Iris pigment epithelial cell (primary cell): ENCODE results near the gene MYO5B.

Source experiments
- DNase-seq: peaks from one replicate; pipeline ENCODE4 v3.0.0-alpha.2; 2011; ENCODE audit warnings: low read depth

Gene MYO5B

DNA sequence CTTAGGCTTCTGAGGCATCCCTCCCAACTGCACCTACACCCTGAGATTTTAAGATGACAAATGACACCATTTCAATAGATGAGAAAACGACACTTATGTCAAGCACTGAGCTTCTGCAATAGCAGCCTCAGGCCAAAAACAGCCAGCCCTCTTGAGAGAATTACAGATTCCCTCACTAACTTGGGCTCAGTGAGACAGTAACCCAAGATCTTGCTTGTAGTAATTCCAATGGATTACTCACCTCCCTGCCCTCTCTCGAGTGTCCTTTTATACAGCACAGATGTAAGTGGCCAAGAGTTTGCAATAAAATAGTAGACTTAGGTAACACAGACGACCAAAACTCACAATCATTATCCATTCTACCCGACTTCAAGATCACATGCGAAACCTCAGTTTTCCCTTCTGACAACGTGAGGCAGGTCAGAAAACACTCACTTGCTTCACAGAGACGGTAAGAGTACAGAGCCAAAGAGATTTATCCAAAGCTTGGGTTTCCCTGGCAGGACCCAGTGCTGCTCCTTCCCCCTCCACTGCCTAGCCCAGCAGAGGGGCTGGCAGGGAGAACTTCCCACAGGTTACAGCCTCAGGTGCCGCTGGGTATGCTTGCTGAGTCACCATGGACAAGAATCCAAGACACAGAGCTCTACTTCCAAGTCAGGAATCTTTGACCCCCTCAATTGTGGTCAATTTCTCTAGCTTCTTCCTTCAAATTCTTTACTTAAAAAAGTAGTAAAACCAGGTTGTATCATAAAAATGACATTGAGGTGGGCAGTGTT lies 181.4 kb downstream of the MYO5B start:
- peak; percentile 65 for DNase-seq

DNA sequence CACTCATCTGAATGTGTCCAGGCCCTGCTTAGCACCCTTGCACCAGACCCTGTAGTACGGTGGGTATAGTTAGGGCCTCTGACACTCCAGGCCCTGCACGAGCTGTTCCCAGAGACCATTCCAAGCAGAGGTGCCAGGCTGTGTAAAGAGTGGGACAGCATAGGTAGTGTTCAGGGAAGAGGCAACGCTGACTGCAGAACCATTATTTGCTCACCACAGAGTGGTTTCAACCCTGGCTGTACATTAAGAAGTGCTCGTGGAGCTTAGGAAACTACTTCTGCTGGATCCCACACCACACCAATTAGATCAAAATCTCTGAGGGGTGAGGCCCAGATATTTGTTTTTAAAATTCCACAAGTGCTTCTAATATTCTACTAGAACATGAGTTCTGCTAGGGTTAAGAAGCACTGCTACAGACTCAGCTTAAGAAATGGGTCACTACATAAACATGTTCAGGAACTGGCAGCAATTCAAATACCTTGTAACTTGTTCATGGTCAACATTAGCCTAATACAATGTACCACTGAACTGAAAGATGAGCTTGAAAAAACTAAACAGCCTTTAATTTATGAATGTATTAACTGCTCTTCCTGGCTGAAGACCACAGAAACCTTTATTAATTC lies 183.0 kb downstream of the MYO5B start:
- DNase-seq = peak; percentile 98

DNA sequence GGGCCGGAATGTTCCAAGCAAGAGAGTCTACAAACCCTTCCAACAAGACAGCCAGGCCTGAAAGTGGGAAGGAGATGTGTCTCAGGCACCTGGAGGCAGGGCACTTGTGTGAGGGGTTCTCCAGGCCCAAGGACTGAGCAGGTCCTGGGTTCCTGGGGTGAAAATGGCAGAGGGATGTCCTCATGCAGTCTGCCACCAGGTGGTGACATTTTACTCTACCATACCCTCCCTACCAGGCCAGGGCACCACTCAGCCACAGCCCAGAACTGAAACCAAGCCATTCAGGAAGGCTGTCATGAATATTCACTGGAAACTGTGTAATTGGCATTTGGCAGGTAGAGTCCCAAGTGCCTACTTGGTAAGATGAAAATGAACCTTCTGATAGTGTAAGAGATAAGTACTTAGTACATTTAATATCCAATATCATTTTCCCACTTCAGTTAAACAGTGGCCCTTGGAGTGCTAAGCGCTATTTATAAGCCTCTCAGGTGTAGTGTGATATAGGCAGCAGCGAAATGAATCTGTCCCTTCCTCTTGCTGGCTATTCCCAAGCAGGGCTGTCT lies 185.1 kb downstream of the MYO5B start:
- peak; percentile 45 for DNase-seq

DNA sequence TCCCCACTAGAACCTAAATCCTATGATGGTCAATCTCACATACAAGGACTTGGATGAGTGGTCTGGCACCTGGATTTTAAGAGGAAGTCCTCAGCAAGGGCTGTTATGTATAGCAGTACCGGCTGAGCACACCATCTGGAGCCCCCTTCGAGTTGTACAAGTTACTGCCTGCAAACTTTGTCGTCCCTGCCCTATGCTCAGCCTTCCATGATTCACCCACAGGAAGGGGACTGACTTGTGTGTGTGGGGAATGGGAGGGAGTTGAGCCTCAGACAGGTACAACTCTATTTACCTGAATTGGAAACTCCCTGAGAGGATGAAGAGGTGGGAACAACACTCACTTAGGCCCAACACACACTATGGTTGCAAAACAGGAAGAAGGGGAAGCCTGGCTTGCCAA lies 186.6 kb downstream of the MYO5B start:
- DNase-seq = no peak

DNA sequence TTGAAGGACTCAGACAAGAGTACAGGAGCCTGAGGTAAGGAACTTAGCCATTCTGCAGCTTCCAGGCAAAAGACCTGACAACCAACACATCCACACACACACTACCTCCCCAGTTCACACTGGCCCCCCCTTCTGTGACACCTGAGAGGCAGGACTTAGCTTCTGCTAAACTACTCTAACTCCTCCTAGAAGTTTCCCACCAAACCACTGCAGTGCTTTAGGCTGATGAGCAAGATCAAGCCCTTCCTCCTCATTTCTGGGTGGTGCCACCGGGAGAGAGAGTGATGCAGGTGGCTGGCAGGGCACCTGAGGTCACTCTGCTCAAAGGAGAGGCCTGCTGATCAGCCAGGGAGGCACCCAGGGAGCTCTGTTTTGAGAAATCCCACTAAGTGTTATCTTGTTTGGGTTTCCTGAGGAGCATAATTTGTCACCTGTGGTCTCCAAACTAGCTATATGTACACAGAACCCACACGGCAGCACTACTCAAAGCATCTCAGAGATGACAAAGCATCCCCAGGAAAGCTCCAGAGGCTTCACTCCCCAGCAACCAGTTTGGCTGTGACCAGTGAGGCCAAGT lies 188.4 kb downstream of the MYO5B start:
- DNase-seq = no peak

DNA sequence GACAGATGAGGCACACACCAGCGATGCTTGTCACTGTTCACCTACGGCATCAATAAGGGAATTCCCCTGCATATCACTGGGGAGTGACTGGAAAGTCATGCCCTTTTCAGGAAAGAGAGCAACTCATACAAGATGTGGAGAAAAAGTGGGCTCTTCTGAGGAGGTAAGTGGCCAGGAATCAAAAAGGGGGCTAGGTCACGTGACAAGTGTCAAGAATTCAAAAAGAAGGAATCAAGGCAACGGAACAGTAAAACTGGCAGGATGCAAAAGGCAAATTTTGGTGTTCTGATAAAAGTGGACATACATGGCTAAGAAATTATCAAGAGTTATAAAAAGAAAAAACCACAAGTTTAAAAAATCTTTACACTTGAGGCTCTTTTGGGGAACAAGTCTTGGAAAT lies 190.9 kb downstream of the MYO5B start:
- DNase-seq = no peak

DNA sequence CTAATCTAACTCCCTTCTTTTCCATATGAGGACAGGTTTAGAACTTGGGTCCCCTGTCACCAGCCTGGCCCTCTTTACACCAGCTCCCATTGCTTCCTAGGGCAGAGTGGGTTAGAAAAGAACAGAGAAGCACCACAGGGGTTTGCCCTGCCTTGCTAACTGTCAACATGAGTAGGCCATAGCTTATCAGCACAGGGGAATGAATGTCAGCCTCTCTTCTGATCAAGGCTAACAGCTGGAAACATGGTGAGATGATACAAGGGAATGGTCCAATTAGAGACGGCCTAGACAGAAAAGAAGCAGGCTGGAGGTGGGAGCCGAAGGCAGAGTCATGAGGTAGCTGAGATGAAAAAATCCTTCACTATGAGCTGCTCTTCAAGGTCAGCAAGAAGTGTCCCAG lies 192.2 kb downstream of the MYO5B start:
- no peak for DNase-seq

DNA sequence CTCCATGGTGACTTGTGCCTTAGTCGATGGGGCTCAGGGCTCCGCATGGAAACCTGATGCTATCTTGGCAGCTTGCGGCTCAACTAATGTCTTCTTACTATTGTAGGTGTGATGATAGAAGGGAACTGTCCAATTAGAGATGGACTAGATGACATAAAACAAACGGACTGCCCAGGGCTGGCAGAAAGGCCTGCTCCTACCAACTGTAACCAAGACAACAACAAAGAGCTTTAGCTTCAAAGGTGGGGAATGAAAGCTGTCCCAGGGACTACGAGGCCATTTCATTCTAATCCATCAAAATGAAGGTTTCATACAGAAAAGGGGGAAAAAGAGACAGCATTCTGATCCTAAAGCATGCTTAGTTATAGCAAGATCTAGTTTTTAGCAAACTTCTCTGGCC lies 194.7 kb downstream of the MYO5B start:
- no peak for DNase-seq

DNA sequence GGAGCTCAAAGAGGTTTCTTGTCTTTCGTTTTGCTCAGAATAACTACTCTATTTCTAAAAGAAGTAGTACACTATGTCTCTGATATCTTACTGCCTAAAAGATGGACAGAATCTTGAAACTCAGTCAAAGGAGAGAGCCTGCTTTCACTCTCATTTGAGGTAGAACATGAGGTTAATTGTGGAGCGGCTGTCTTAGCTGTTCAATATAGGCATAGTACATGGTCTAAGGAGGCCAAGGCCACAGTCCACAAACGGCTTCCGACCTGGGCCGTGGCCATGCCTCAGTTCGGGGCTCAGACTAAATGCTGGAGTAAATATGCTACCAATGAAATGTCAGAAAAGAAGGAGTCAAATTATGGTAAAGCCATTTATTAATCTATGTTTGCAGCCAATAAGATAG lies 195.8 kb downstream of the MYO5B start:
- no peak for DNase-seq

DNA sequence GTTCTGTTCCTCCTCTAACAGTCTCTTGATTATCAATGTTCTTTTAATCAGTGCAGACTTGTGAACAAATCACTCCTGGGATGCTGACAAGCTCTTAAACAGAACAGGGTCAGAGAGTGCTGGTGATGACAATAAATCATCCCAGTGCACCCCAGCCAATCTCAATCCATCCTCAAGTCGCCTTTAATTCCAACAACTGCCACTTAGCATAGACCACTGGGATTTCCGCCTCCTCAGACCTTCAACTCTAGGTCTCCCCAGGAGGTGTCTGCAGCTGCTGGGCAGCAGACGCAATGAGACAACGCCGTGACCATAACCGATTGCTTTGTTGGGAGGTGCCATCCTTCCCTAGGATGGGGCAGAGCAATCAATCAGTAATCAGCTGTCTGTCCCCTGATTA lies 197.4 kb downstream of the MYO5B start:
- no peak for DNase-seq

DNA sequence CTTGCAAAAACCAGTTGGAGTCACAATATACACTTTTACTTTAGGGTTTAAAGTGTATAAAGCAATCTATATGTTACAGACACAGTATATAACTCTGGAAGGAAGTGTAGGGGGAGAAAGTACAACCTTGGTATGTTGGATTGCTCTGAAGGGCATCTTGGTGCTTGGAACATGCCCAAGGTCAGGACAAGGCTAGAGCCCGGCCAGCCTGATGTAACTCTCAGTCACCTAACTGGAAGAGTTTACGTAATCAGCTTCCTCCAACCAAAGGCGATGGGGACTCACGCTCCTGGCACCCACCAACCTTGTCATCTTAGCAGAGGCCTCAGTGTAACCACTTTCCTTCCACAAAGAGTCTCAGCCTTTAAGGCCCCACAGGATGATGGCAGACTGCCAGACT lies 200.5 kb downstream of the MYO5B start:
- DNase-seq = no peak

DNA sequence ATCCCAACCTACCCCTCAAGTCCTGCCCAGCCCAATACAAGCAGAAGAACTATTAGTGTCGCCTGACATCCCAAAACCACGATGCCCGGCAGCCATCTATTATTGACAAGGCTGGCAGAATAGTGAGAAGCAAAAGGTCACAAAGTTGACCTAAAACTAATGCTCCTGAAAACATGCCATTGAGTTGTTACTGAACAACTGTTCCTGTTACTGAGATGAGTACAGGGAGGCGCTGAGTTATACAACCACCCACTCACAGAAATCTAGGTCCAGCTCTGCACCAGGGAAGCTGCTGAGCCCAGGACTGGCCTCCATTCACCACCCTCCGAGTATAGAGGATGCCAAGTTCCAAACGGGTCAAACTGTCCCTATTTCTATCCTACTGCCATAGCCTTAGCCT lies 201.6 kb downstream of the MYO5B start:
- DNase-seq = no peak

DNA sequence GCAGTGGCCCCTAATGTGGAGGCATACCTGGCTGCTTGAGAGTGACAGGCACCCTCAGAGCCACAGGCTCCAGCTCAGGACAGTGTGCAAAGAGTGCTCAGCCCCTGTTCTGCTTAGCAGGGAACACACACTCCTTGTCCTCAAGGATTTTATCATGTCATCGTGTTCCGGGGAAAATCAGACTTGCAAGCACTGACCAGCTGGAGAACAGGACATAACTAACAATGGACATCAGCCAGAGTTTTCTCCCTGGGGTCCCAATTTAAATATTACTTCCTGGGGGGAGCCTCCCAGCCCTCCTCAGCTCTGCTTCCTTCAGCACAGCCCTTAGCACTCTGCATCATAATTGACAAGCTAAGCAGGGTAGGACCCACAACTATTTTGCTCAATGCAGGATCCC lies 206.2 kb downstream of the MYO5B start:
- DNase-seq = no peak

DNA sequence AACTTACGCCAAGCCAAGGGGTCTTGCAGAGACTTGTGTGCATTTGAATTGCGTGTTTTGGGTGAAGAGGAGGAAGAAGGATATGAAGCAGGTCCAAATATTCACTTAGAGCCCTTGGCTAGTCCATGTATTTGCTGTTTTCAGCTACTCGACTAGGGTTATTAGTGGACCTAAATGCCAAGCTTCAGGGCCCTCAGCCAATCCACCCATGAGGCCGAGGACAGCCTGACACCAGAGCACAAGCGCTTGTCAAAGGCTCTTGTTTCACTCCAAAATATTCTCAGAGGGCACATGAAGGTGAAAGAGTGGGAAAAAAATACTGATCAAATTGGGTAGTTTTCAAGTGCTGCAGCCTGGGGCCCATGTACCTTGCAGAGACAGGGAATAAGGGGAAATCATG lies 206.8 kb downstream of the MYO5B start:
- no peak for DNase-seq

DNA sequence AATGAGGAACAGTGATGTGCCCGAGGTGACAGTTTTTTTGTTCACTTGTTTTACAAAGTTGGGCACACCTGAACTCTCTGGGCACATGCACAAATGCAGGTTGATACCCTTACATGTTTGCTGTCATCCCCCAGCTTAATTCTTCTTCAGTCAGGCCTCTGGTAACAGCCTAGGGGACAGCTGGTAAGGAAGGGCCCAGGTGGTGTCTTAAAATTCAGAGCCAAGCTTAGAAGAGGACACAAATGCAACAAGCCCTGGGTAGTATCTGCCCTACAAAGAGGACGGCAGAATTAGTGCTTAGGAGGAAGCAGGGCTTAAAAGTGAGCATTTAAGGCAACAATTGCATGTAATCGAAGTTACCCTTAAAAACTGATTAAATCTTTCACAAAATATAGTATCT lies 209.7 kb downstream of the MYO5B start:
- DNase-seq = no peak

DNA sequence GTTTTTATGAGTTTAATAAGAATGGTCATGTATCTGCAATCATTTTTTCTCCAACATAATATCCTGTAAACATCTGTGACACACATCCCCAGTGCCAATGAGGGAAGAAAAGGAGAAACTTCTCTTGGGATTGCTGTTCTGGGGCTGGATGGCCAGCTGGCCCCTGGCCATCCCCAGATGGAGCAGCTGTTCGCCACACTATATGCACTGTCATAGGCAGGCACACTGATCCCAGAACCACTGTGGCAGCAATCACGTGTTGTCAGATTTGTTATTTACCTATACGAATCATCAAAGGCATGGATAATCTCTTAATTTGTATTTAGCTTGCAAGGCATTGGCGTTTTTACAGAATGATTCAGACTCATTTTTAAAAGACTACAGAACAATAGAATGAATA lies 214.1 kb downstream of the MYO5B start:
- no peak for DNase-seq

DNA sequence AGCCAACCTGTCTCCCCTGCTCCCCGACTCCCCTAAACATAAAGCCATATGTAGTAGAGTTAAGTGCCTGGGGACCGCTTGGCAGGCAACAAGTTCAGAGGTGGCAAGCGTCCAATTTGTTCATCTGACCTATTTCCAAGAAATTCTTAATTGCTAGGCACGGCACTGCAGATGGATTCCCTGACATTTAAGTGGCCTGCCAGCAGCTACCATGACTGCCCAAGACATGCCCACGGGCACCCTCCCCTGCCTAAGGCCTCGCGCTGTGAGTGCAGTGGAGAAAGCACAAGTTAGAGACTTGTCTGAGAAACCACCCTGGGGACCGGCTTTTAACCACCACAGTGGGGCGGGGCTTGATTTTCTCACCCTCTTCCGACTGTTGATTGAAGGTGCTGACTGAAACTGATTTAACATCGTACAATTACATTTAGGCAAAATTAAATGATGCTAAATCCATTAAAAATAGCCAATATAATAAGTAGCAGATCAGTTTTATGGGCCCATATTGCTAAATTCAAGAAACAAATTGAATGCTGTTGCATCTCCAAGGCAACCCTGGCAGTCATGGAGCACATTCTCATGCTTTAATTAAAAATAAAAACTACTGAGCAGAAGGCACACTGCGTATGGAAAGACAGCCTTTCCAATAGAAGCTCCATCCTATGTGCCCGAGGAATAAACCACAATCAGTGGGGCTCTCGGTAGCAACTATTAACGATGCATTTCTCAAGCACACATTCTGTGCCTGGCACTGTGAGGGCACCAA lies 218.0 kb downstream of the MYO5B start:
- no peak for DNase-seq

DNA sequence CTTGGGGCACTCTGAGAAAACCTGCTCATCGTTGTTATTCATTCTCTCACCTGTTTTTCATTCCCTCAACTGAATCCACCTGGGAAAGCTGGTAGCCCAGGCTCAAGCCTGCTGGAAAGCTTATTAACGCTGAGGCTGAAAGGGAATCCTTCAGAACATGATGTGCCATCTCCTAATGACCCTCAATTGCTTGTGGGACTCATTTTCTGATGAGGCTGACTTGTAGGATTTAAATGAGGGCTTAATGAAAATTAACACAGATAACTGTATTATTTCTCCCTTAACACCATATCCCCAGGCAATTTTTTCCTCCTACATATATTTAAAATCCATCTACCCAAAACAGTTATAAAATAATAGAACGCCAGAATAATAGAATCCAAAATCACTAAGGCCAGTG lies 218.9 kb downstream of the MYO5B start:
- DNase-seq = no peak

DNA sequence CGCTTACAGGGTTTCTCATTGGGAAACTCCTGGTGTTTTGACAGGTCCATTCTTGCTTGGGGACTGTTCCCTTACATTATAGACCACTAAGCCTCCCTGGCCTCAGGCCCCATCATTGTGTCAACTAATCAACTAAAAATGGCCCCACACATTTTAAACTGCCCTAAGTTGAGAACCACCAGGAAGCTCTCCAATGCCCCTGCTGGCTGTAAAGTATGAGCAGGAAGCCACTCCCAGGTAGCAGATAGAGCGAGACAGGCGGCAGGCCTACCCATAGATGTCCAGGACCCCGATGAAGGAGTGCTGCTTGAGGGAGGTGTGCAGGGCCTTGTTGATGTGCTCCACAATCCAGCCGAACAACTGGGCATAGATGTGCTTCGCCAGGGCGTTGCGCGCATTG lies 220.9 kb downstream of the MYO5B start:
- DNase-seq = no peak

DNA sequence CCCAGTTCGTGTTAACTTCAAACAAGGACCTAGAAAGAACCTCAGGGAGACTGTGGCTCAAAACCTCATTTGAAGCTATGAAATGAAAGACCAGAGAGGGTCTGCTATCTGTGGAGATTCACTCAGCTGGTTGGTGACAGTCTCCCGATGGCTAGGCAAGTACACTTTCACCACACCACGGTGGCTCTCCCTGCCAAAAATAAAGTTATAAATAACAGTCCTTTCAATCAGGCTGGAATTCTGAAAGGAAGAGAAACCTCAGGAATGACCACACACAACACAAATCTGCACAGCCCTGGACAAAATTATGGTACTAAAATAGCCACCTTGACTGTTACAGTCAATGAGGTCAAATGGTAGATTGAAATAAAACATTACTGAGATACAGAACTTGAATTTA lies 221.4 kb downstream of the MYO5B start:
- no peak for DNase-seq

DNA sequence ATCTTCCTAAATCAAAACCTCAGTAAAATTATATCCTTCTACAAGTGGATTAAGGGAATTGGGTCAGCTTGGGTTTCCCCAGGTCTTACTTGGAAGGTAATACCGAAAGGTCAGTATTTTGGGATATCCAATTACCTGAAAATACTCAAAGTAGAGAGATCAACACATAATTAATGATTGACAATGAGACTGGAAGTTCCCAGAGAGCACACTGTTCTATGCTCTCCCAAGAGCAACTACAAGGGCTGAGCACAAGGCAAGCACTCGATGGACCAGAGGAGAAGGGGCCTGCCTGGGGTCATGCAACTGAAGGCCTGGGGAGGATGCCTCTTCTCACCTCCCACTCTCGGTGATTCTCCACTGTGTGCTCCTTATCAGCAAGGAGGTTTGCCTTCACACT lies 222.4 kb downstream of the MYO5B start:
- DNase-seq = no peak

DNA sequence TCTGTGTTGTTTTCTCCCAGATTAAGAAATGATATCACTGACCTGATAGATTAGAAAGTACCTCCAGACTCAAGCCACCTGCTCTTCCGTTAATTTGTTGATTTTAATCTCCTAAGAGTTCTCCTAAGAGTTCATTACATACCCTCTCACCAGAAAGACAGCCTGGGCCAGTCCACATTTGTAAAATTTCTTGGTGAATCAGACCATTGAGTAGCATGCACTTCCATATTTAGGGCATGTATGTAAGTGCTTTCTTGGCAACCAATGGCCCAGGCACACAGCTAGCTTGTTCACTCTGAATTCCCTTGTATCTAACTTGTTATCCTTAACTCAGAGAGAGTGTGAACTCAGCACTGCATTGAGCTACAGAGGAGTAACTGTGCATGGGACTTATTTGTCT lies 223.5 kb downstream of the MYO5B start:
- DNase-seq = no peak

DNA sequence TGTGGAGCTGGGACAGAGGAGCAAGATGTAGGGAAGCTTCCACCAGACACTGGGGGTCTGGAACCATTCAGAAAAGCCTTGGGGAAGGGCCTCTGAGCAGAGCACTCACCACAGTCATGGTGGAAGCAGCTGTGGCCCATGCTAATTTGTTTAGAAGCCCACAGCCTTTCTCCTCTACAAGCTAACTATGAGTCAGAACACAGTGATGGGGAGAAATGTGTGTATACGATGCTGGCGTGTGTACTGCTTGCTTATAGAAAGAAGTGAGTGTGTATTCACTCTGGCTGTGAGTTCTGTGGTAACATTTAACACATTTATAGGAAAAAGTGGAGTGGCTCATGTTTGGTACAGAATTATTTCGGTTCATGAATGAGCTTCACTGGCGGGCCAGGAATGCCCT lies 224.6 kb downstream of the MYO5B start:
- DNase-seq = no peak
